ENCODE results near the gene CAMK2A.

- TF ChIP-seq CTCF (IDR thresholded peaks at IDR 0.05 in 4 of 5, conservative IDR thresholded peaks at IDR 0.05 in 1 of 5) (no peak), POLR2A (IDR thresholded peaks at IDR 0.05) (no peak)
Observed at GRCh38 chr5:150204590-150204960, 85.0 kb downstream of the CAMK2A start.

Measured in gastrocnemius medialis (tissue), 4 donors.